IPS DF 4.7 (cell line): Measurements from ENCODE around the gene ZNF705A.
A peak's percentile ranks its signal among the peaks of the same experiment; 100 is the strongest.
"Not testable (repeated sequence)": the region's sequence is repeated elsewhere in the genome, so short reads cannot be mapped to it uniquely, and the experiment has no call there.

Source experiments
- DNase-seq: peaks from one replicate; pipeline ENCODE4 v3.0.0-alpha.2; 2013; ENCODE audit warnings: low spot score; ENCODE audit errors: extremely low read depth

ZNF705A gene

GRCh38 chr12:8156845-8157244 is at the start of gene ZNF705A:
ZNF705A (plus strand) TSS chr12:8157015; CDS start chr12:8172626, 15,611 bp downstream.
- DNase-seq = no peak

- peak; percentile 72 for DNase-seq
Measured at GRCh38 chr12:8108808-8109398, 47.9 kb upstream of the ZNF705A start.

- DNase-seq = not testable (repeated sequence)
Measured at GRCh38 chr12:8113117-8113516, 43.7 kb upstream of the ZNF705A start.

DNA sequence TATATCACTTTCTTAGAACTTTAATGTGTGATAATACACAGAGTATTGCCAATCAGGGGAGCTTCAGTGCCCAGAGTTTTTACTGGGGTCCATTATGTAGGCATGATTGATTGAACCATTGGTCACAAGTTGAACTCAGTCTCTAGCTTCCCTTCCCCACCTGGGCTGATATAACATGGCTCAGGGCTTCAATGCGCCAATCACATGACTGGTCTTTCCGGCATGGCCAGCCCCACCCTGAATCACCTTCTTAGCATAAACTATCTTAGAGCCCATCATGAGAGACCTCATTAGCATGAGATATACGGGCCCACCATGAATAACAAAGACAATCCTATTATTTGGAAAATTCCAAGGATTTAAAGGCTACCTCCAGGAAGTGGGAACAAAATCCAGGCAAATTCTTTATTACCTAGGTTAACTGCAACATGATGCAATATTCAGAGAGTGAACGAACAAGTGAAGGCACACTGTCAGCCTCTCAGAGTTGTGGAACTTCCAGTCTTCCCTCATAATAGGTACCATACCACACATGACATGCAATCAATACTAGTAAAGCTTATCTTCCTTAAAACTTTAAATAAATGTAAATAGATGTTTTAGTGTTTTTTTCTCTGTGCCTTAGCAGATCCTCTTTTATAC is 36.6 kb upstream of the ZNF705A start:
- no peak for DNase-seq

GRCh38 chr12:8123124-8123912 is 33.5 kb upstream of the ZNF705A start, which contains the start of gene CLEC4A:
CLEC4A (plus strand) TSS chr12:8123617; CDS start chr12:8123879, 262 bp downstream.
- no peak for DNase-seq

- DNase-seq = no peak
Measured at GRCh38 chr12:8127138-8127537, 29.7 kb upstream of the ZNF705A start.

DNA sequence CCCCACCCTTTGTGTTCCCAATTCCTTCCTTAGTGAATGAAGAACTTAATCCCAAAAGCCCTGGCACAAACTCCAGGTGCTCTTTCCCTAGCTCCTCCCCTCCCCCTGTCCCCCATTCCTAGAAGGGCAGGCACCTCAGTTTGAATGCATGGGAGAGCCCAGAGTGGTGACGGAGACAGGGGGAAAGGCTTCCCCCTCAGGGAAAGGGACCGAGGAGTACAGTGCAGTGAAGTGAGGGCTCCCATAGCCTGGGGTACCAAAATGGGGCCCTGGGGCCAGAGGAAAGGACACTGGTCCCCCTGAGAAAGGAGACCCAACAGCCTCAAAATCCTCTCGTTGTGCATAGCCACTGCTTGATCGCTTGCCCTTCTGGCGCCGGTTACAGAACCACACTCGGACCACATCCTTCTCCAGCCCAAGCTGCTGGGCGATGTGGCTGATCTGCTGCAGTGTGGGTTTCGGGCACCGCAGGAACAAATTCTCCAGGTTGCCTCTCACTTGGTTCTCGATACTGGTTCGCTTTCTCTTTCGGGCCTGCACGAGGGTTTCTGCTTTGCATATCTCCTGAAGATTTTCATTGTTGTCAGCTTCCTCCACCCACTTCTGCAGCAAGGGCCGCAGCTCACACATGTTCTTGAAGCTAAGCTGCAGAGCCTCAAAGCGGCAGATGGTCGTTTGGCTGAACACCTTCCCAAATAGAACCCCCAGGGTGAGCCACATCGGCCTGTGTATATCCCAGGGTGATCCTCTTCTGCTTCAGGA is 23.0 kb upstream of the ZNF705A start:
- DNase-seq = not testable (repeated sequence)

GRCh38 chr12:8134398-8134930 is 22.4 kb upstream of the ZNF705A start:
- not testable (repeated sequence) for DNase-seq

DNA sequence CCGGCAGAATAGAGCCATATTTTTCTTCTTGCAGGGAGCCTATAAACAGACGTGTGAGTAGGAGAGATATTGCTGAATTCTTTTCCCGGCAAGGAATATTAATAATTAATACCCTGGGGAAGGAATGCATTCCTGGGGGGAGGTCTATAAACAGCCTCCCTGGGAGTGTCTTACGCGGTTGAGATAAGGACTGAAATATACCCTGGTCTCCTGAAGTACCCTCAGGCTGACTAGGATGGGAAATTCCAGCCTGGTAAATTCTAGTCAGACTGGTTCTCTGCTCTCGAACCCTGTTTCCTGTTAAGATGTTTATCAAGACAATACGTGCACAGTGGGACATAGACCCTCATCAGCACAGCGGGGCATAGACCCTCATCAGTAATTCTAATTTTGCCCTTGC is 15.2 kb upstream of the ZNF705A start:
- not testable (repeated sequence) for DNase-seq

- no peak for DNase-seq
Measured at GRCh38 chr12:8143261-8143660, 13.6 kb upstream of the ZNF705A start.

DNA sequence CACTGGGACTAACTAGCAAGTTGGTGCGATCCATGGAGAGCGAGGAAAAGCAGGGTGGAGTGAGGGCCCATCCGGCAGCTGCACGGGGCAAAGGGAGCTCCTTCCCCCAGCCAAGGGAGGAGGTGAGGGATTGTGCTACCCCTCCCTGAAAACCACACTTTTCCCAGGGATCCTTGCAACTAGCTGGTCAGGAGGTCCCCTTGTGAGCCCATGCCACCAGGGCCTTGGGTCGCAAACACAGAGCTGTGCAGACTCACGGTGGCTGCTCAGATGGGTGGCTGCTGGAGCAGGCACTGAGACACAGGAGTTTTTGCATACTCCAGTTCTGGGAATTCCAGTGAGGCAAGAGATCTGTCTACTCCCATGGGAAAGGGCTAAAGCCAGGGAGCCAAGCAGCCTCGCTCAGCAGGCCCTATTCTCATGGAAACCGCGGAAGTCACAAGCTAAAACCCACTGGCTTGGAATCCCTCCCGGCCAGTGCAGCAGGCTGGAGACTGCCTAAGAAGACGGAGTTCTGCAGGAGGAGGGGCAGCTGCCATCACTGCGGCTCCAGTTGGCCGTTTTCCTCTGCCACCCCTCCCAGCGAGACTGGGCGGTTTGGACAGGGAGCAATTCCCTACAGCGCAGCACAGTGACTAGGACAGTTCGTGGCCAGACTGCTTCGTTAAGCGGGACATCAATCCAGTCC is 10.9 kb upstream of the ZNF705A start:
- no peak for DNase-seq

- no peak for DNase-seq
Measured at GRCh38 chr12:8146442-8146771, 10.4 kb upstream of the ZNF705A start.

DNA sequence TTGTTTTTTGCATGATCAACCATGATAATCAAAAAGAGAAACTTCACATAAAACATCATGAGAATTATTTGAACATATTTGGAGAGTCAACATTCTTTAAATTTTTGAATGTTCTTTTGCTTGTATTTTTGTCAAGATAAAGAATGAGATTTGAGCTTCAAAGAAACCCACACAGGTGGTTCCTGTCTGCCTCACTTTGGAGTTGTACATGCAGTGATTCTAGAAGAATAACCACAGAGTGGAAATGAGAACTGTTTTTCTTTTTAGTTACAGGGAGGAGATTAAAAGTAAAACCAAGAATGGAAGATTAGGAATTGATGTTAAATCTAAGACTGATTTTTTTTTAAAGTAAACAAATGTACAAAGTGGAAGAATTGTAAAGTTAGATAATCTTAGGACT is 2.3 kb upstream of the ZNF705A start:
- DNase-seq = no peak

- no peak for DNase-seq
Measured at GRCh38 chr12:8156416-8156815, 399 bp upstream of the ZNF705A start.

- no peak for DNase-seq
Measured at GRCh38 chr12:8157484-8158198, 826 bp downstream of the ZNF705A start.

- DNase-seq = not testable (repeated sequence)
Measured at GRCh38 chr12:8172911-8173310, 16.1 kb downstream of the ZNF705A start.

DNA sequence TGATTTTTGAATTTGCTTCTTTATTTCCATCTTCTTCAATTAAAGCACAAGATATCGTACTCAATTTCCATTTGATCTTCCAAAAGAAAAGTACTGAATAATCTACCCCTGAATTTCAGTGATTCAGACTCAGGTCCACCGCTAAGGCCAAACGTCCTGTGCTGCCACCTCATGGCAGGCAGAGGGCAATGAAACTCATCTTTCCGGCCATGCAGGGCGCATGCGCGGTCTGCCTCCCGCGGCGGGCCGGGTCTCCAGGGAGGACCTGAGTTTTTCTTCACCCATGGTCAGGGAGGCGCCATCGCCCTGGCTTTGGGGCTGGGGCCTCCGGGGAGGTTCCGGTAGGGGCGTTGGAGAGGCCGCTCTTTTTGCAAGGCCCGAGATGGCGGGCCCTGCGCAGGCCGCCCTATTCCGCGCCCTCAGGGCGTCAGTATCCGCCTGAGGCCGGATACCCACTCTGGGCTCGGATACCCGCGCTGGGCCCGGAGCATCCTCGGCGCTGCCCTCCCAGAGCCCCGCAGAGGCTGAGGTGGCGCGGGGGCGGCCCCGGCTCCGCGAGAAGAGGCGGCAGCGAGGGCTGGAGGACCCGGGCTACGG is 23.3 kb downstream of the ZNF705A start:
- DNase-seq = not testable (repeated sequence)

DNA sequence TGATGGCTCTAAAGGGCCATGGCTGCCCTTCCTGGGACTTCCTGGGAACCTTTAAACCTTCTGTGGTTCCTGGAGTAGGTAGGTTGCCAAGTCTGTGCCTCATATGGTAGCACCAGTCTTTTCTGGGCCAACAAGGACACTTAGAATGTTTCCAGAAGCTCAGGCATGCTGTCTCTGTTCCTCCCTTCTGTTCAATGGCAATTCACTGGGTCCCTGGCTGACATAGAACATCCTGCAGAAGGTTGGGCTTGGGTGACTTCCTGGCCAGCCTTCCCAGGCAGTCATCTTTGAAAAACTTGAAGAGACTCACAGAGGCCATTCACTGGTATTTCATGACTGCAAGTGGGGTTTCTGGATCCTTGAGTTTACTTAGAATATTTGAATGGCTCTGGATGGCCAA is 24.5 kb downstream of the ZNF705A start:
- not testable (repeated sequence) for DNase-seq

- not testable (repeated sequence) for DNase-seq
Measured at GRCh38 chr12:8182923-8183322, 26.1 kb downstream of the ZNF705A start.

DNA sequence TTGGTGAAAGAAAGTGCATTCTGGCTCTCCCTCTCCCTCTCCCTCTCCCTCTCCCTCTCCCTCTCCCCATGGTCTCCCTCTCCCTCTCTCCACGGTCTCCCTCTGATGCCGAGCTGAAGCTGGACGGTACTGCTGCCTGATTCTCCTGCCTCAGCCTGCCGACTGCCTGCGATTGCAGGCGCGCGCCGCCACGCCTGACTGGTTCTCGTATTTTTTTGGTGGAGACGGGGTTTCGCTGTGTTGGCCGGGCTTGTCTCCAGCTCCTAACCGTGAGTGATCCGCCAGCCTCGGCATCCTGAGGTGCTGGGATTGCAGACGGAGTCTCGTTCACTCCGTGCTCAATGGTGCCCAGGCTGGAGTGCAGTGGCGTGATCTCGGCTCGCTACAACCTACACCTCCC is 26.5 kb downstream of the ZNF705A start:
- DNase-seq = not testable (repeated sequence)
